H9 (cell line): ENCODE measurements around the gene SYNGR4. TPM values are rescaled to one million over a fixed set of nuclear protein-coding genes. Genes with fewer than 3 reads are reported as not detected.

Experiments used
- DNase-seq: peaks from one replicate; pipeline ENCODE4 v3.0.0-alpha.2; 2017
- H2AFZ ChIP-seq: one replicate; pipeline ENCODE4 v1.6.1; 2013; ENCODE audit warnings: mild to moderate bottlenecking, low read length, control low read depth, moderate library complexity
- H2AK5ac ChIP-seq: 2 replicates; pipeline ENCODE4 v1.6.1; 2013; ENCODE audit warnings: low read length, control low read depth, mixed read lengths; ENCODE audit not compliant: insufficient read length
- H2BK120ac ChIP-seq: one replicate; pipeline ENCODE4 v1.6.1; 2013; ENCODE audit warnings: low read depth, mild to moderate bottlenecking, low read length, control low read depth, inconsistent platforms; ENCODE audit not compliant: poor library complexity, severe bottlenecking
- H2BK12ac ChIP-seq: 2 replicates; pipeline ENCODE4 v1.6.1; 2013; ENCODE audit warnings: low read length, control low read depth, mixed read lengths, low read depth; ENCODE audit not compliant: insufficient read length
- H2BK15ac ChIP-seq: 2 replicates; pipeline ENCODE4 v1.6.1; 2013; ENCODE audit warnings: low read depth, low read length, control low read depth
- H2BK20ac ChIP-seq: one replicate; pipeline ENCODE4 v1.6.1; 2013; ENCODE audit warnings: low read depth, mild to moderate bottlenecking, low read length, control low read depth, inconsistent platforms; ENCODE audit not compliant: poor library complexity, severe bottlenecking
- H2BK5ac ChIP-seq: 2 replicates; pipeline ENCODE4 v1.6.1; 2013; ENCODE audit warnings: low read length, control low read depth, mixed read lengths; ENCODE audit not compliant: insufficient read length
- H3K14ac ChIP-seq: 2 replicates; pipeline ENCODE4 v1.6.1; 2013; ENCODE audit warnings: low read length, control low read depth; ENCODE audit not compliant: insufficient read depth
- H3K18ac ChIP-seq: 2 replicates; pipeline ENCODE4 v1.6.1; 2013; ENCODE audit warnings: low read depth, mild to moderate bottlenecking, mixed read lengths, low read length, control low read depth; ENCODE audit not compliant: insufficient read length
- H3K23ac ChIP-seq: 2 replicates; pipeline ENCODE4 v1.6.1; 2013; ENCODE audit warnings: low read length, control low read depth, mixed read lengths, low read depth; ENCODE audit not compliant: insufficient read length
- H3K23me2 ChIP-seq: 2 replicates; pipeline ENCODE4 v1.6.1; 2013; ENCODE audit warnings: low read depth, mild to moderate bottlenecking, mixed read lengths, low read length, control low read depth; ENCODE audit not compliant: insufficient read length, poor library complexity, severe bottlenecking
- H3K27ac ChIP-seq: 2 replicates; pipeline ENCODE4 v1.5.1; 2013; ENCODE audit warnings: low read length, control low read depth, mixed read lengths, low read depth; ENCODE audit not compliant: insufficient read length
- H3K27me3 ChIP-seq: 2 replicates; pipeline ENCODE4 v1.6.1; 2013; ENCODE audit warnings: low read length, control low read depth, inconsistent platforms; ENCODE audit not compliant: insufficient read depth
- H3K4ac ChIP-seq: 2 replicates; pipeline ENCODE4 v1.6.1; 2013; ENCODE audit warnings: low read depth, mild to moderate bottlenecking, control low read depth, inconsistent platforms, low read length, moderate library complexity
- H3K4me1 ChIP-seq: 2 replicates; pipeline ENCODE4 v1.6.1; 2013; ENCODE audit warnings: low read length, control low read depth, inconsistent platforms; ENCODE audit not compliant: insufficient read depth
- H3K4me2 ChIP-seq: 2 replicates; pipeline ENCODE4 v1.6.1; 2013; ENCODE audit warnings: low read length, control low read depth, mixed read lengths; ENCODE audit not compliant: insufficient read length, insufficient read depth
- H3K56ac ChIP-seq: 2 replicates; pipeline ENCODE4 v1.6.1; 2013; ENCODE audit warnings: low read depth, mild to moderate bottlenecking, mixed read lengths, low read length, control low read depth; ENCODE audit not compliant: insufficient read length
- H3K79me1 ChIP-seq: 2 replicates; pipeline ENCODE4 v1.6.1; 2013; ENCODE audit warnings: low read depth, mild to moderate bottlenecking, moderate library complexity, low read length, control low read depth, inconsistent platforms; ENCODE audit not compliant: insufficient read depth, poor library complexity, severe bottlenecking
- H3K79me2 ChIP-seq: 2 replicates; pipeline ENCODE4 v1.6.1; 2013; ENCODE audit warnings: low read length, control low read depth, inconsistent platforms; ENCODE audit not compliant: insufficient read depth
- H3K9ac ChIP-seq: 2 replicates; pipeline ENCODE4 v1.6.1; 2013; ENCODE audit warnings: low read length, control low read depth, mixed read lengths; ENCODE audit not compliant: insufficient read length; ENCODE audit errors: extremely low read depth
- H3K9me3 ChIP-seq: one replicate; pipeline ENCODE4 v1.6.1; 2013; ENCODE audit warnings: low read depth, low read length, inconsistent platforms; ENCODE audit not compliant: control insufficient read depth
- H3T11ph ChIP-seq: one replicate; pipeline ENCODE4 v1.6.1; 2013; ENCODE audit warnings: mild to moderate bottlenecking, low read length, control low read depth, inconsistent platforms
- H4K20me1 ChIP-seq: one replicate; pipeline ENCODE4 v1.6.1; 2013; ENCODE audit not compliant: control insufficient read depth, insufficient read length, insufficient read depth
- H4K5ac ChIP-seq: 2 replicates; pipeline ENCODE4 v1.6.1; 2013; ENCODE audit warnings: low read depth, mild to moderate bottlenecking, mixed read lengths, low read length, control low read depth; ENCODE audit not compliant: insufficient read length
- H4K8ac ChIP-seq: replicated peaks from 2 replicates; pipeline ENCODE4 v1.6.1; 2013; ENCODE audit warnings: low read length, control low read depth, mixed read lengths, low read depth; ENCODE audit not compliant: insufficient read length
- H4K91ac ChIP-seq: 2 replicates; pipeline ENCODE4 v1.6.1; 2013; ENCODE audit warnings: low read depth, mild to moderate bottlenecking, moderate library complexity, mixed read lengths, low read length, control low read depth; ENCODE audit not compliant: insufficient read length
- H3K27ac Mint-ChIP-seq, 3 experiments: 2 replicates in 2 of 3; 3 replicates in 1 of 3; pipeline ENCODE4 v1.8.0; 2020 to 2021; ENCODE audit warnings: mixed read lengths in 3 of 3, mild to moderate bottlenecking in 1 of 3, moderate library complexity in 1 of 3
- H3K27me3 Mint-ChIP-seq: 2 replicates; pipeline ENCODE4 v1.8.0; 2021; ENCODE audit warnings: low read depth, mild to moderate bottlenecking, moderate library complexity, mixed read lengths
- H3K36me3 Mint-ChIP-seq, 3 experiments: 2 replicates in 2 of 3; 3 replicates in 1 of 3; pipeline ENCODE4 v1.8.0; 2020 to 2021; ENCODE audit warnings: low read depth in 3 of 3, mixed read lengths in 3 of 3; ENCODE audit not compliant: insufficient read depth in 1 of 3
- H3K4me1 Mint-ChIP-seq, 2 experiments: 2 replicates each; pipeline ENCODE4 v1.8.0; 2020; ENCODE audit warnings: mixed read lengths in 2 of 2
- H3K4me3 Mint-ChIP-seq, 2 experiments: 2 replicates in 1 of 2; 3 replicates in 1 of 2; pipeline ENCODE4 v1.8.0; 2020 to 2021; ENCODE audit warnings: mild to moderate bottlenecking in 2 of 2, mixed read lengths in 2 of 2, moderate library complexity in 1 of 2
- H3K9me3 Mint-ChIP-seq, 2 experiments: 2 replicates in 1 of 2; 3 replicates in 1 of 2; pipeline ENCODE4 v1.8.0; 2020; ENCODE audit warnings: mild to moderate bottlenecking in 2 of 2, mixed read lengths in 2 of 2, moderate library complexity in 1 of 2
- CTCF ChIP-seq: fragments of 200-600 bp; sonication (generic); conservative IDR thresholded peaks from 3 replicates; pipeline ENCODE4 v1.8.0; 2021; ENCODE audit warnings: antibody characterized with exemption, mild to moderate bottlenecking
- WGBS: extraction: QIAGEN DNeasy Blood & Tissue Kit; methylation state at CpG from one replicate; pipeline ENCODE4 v1.1.7; 2013; ENCODE audit warnings: missing lambda C conversion rate, low lambda C conversion rate, mixed read lengths; ENCODE audit not compliant: insufficient read length; ENCODE audit errors: extremely low coverage; 5-methylcytosine and 5-hydroxymethylcytosine counted together
- total RNA-seq: library from RNA; stranded (reverse); gene quantifications from 2 replicates; pipeline ENCODE4 v1.2.1, GENCODE V29; 2021

The SYNGR4 gene
- total RNA-seq, 1 experiment from 2014 or later: 0.31 TPM

- Histone ChIP-seq H2BK120ac (no peak overlapping the region), H2BK12ac (no peak overlapping the region), H3K27ac (no peak overlapping the region), H2AK5ac (no peak overlapping the region), H4K91ac (no peak overlapping the region), H4K20me1 (no peaks in the 10 kb centered on the region), H3K14ac (no peak overlapping the region), H3K27me3 (no peaks in the 10 kb centered on the region), H3K23ac (no peak overlapping the region), H3K56ac (no peak overlapping the region), H3K4me2 (no peak overlapping the region), H3K4me1 (no peaks in the 10 kb centered on the region), H3K18ac (no peak overlapping the region), H2AFZ (no peak overlapping the region), H3K79me2 (no peaks in the 10 kb centered on the region), H3K9me3 (no peaks in the 10 kb centered on the region), H2BK15ac (no peak overlapping the region), H2BK20ac (no peak overlapping the region), H3K79me1 (no peaks in the 10 kb centered on the region), H4K5ac (no peak overlapping the region), H3T11ph (no peak overlapping the region), H3K4ac (no peak overlapping the region), H3K9ac (no peak overlapping the region), H3K23me2 (no peaks in the 10 kb centered on the region), H2BK5ac (no peak overlapping the region), H4K8ac (no peak overlapping the region)
- Mint-ChIP-seq H3K9me3 (no peaks in the 10 kb centered on the region), H3K4me3 (no peak overlapping the region), H3K36me3 (peaks cover 0 to 4% (median 0%) of the 10 kb centered on the region in 3 experiments; a peak in 1 of 7 replicates), H3K27me3 (no peaks in the 10 kb centered on the region), H3K27ac (no peak overlapping the region), H3K4me1 (peaks cover 2 to 3% of the 10 kb centered on the region in 2 experiments; a peak in 3 of 4 replicates)
- DNase-seq: no peak
- WGBS: no CpG with 5 or more reads among the region's 7 CpGs
- TF ChIP-seq CTCF: no peak
These were observed 15.4 kb upstream of the SYNGR4 start for GRCh38 chr19:48348737-48349136.
